ENCODE results near the gene KCNK16. TPM values are rescaled to one million over a fixed set of nuclear protein-coding genes. Genes with fewer than 3 reads are reported as not detected.

KCNK16 gene
- total and polyA plus RNA-seq, 2 of the 8 experiments (the other 6 are each of a cell fraction or from before 2014, with no cell fraction given) = not detected

GRCh38 chr6:39307462-39307861 lies 15.0 kb downstream of the KCNK16 start (continued):
- TF ChIP-seq YY1 (IDR thresholded peaks at IDR 0.05; ENCODE audit: low read depth, low read length) (no peak), SRF (IDR thresholded peaks at IDR 0.05; ENCODE audit: low read depth, low read length) (no peak)
